ENCODE measurements around the gene BCL2A1. TPM values are rescaled to one million over a fixed set of nuclear protein-coding genes. Genes with fewer than 3 reads are reported as not detected.

Gene BCL2A1
- polyA plus RNA-seq, 1 donor (not counting 4 experiments of a cell fraction or from before 2014, with no cell fraction given): 0.10 TPM

DNA sequence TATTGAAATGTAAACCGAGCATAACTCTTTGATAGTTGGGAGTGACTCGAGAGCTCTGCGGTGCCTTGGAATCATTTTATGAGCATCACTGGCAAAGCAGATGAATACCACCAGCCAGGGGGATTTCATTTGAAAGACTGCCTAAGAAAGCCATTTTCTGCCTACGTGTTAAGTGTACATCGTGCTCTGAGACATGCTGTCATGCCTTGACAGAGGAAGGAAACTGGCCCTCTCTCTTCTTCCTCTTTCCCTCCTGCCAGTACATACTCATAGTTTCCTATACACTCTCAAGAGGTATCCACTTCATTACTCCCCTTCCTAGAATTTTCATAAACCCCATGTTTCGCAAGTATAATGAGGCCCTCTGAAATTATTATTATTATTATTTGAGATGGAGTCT, 8.8 kb downstream of the BCL2A1 start:
- Histone ChIP-seq H3K4me1 (ENCODE audit: control insufficient read depth, extremely low read depth, insufficient read depth, low read length) (no peaks in the 10 kb centered on the region), H4K20me1 (ENCODE audit: control insufficient read depth, extremely low read depth, insufficient read depth, low read length) (no peaks in the 10 kb centered on the region), H3K4me2 (ENCODE audit: control insufficient read depth, extremely low read depth, insufficient read depth, low read depth, low read length) (no peak overlapping the region), H3K4me3 (ENCODE audit: control insufficient read depth in 2 of 3, extremely low read depth in 1 of 3, insufficient read depth in 2 of 3, low read depth in 1 of 3, low read length in 3 of 3) (no peak overlapping the region), H3K27me3 (ENCODE audit: control insufficient read depth, extremely low read depth, insufficient read depth, low read length) (no peaks in the 10 kb centered on the region), H3K36me3 (ENCODE audit: control insufficient read depth in 2 of 2, extremely low read depth in 1 of 2, insufficient read depth in 2 of 2, low read length in 2 of 2) (no peaks in the 10 kb centered on the region), H3K9me1 (ENCODE audit: control insufficient read depth, extremely low read depth, insufficient read depth, low read length) (no peaks in the 10 kb centered on the region), H3K9me3 (ENCODE audit: control insufficient read depth, low read depth, low read length) (no peaks in the 10 kb centered on the region), H3K9ac (ENCODE audit: control insufficient read depth, extremely low read depth, insufficient read depth, low read length) (no peak overlapping the region), H2AFZ (ENCODE audit: control insufficient read depth, low read length) (no peak overlapping the region), H3K27ac (ENCODE audit: control insufficient read depth, insufficient read depth, low read length) (no peak overlapping the region), H3K79me2 (ENCODE audit: control insufficient read depth, insufficient read depth, low read length) (no peaks in the 10 kb centered on the region)
- dilution Hi-C loops (cut with MboI; ENCODE audit: extremely low pct_ligation_motif_present, low sequenced_read_pairs): no loop called here
- TF ChIP-seq EZH2 (IDR thresholded peaks at IDR 0.05; ENCODE audit: low read length): no peak
- TF ChIP-seq, protein P1, sequence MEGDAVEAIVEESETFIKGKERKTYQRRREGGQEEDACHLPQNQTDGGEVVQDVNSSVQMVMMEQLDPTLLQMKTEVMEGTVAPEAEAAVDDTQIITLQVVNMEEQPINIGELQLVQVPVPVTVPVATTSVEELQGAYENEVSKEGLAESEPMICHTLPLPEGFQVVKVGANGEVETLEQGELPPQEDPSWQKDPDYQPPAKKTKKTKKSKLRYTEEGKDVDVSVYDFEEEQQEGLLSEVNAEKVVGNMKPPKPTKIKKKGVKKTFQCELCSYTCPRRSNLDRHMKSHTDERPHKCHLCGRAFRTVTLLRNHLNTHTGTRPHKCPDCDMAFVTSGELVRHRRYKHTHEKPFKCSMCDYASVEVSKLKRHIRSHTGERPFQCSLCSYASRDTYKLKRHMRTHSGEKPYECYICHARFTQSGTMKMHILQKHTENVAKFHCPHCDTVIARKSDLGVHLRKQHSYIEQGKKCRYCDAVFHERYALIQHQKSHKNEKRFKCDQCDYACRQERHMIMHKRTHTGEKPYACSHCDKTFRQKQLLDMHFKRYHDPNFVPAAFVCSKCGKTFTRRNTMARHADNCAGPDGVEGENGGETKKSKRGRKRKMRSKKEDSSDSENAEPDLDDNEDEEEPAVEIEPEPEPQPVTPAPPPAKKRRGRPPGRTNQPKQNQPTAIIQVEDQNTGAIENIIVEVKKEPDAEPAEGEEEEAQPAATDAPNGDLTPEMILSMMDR (optimal IDR thresholded peaks at IDR 0.05 in 1 of 3, IDR thresholded peaks at IDR 0.05 in 1 of 3, conservative IDR thresholded peaks at IDR 0.05 in 1 of 3; ENCODE audit: extremely low read depth in 1 of 3, insufficient read depth in 2 of 3, low read length in 3 of 3): no peak
- DNase-seq (ENCODE audit: low read depth, low spot score) (no peak), FAIRE-seq (no peak)

DNA sequence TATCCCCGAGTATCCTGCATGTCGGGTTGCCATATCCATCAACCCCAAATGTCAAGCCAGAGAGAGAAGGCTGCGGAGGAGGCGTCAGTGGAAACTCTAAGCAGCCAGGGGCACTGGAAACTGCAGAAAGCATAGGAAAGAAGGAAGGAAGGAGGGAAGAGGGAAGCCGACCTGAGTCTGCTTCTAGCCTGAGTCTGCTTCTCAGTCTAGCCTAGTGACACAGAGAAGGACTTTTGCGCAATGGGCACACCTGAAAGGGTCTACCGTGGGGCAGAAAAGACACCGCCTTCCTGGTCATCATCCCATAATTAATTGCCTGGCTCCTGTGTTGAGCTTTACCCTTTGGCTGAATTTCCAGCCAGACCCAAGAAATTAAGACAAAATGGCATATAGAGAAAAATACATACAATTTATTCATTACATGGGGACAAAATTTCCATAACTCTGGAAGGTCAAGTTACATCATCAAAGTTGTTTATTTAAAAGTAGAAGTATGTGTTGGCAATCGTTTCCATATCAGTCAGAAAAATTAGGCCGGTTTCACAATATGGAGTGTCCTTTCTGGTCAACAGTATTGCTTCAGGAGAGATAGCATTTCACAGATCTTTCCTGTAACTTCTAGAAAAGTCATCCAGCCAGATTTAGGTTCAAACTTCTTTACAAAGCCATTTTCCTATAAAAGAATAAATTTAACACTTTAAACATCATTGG, 10.3 kb downstream of the BCL2A1 start:
- Histone ChIP-seq H3K9me1 (ENCODE audit: control insufficient read depth, extremely low read depth, insufficient read depth, low read length) (no peaks in the 10 kb centered on the region), H3K4me2 (ENCODE audit: control insufficient read depth, extremely low read depth, insufficient read depth, low read depth, low read length) (no peak overlapping the region), H4K20me1 (ENCODE audit: control insufficient read depth, extremely low read depth, insufficient read depth, low read length) (no peaks in the 10 kb centered on the region), H3K4me3 (ENCODE audit: control insufficient read depth in 2 of 3, extremely low read depth in 1 of 3, insufficient read depth in 2 of 3, low read depth in 1 of 3, low read length in 3 of 3) (no peak overlapping the region), H3K36me3 (ENCODE audit: control insufficient read depth in 2 of 2, extremely low read depth in 1 of 2, insufficient read depth in 2 of 2, low read length in 2 of 2) (no peaks in the 10 kb centered on the region), H3K27ac (ENCODE audit: control insufficient read depth, insufficient read depth, low read length) (no peak overlapping the region), H3K27me3 (ENCODE audit: control insufficient read depth, extremely low read depth, insufficient read depth, low read length) (no peaks in the 10 kb centered on the region), H3K79me2 (ENCODE audit: control insufficient read depth, insufficient read depth, low read length) (no peaks in the 10 kb centered on the region), H3K4me1 (ENCODE audit: control insufficient read depth, extremely low read depth, insufficient read depth, low read length) (no peaks in the 10 kb centered on the region), H2AFZ (ENCODE audit: control insufficient read depth, low read length) (no peak overlapping the region), H3K9ac (ENCODE audit: control insufficient read depth, extremely low read depth, insufficient read depth, low read length) (no peak overlapping the region), H3K9me3 (ENCODE audit: control insufficient read depth, low read depth, low read length) (no peaks in the 10 kb centered on the region)
- no peak for DNase-seq (ENCODE audit: low read depth, low spot score)
- TF ChIP-seq, protein P1 (optimal IDR thresholded peaks at IDR 0.05 in 1 of 3, IDR thresholded peaks at IDR 0.05 in 1 of 3, conservative IDR thresholded peaks at IDR 0.05 in 1 of 3; ENCODE audit: extremely low read depth in 1 of 3, insufficient read depth in 2 of 3, low read length in 3 of 3): no peak
- no peak for TF ChIP-seq EZH2 (IDR thresholded peaks at IDR 0.05; ENCODE audit: low read length)
- dilution Hi-C loops (cut with MboI; ENCODE audit: extremely low pct_ligation_motif_present, low sequenced_read_pairs): no loop called here
- no peak for FAIRE-seq
